HepG2 (cell line): Measurements from ENCODE around the gene TPCN2. TPM values are rescaled to one million over a fixed set of nuclear protein-coding genes. Genes with fewer than 3 reads are reported as not detected.

Source experiments
- ATAD3A ChIP-seq: sonication (generic); formaldehyde crosslinking; IDR thresholded peaks from 2 replicates; pipeline ENCODE4 v1.4.0; 2020; ENCODE audit warnings: missing genetic modification reagents
- ATF2 ChIP-seq: sonication (generic); formaldehyde crosslinking; IDR thresholded peaks from 2 replicates; pipeline ENCODE4 v1.4.0; 2020; ENCODE audit warnings: missing genetic modification reagents
- CCAR2 ChIP-seq: fragments of 200-400 bp; formaldehyde crosslinking; optimal IDR thresholded peaks from 2 replicates; pipeline ENCODE3; 2018; ENCODE audit warnings: low read depth, mild to moderate bottlenecking, low read length, moderate library complexity
- FOXM1 ChIP-seq: sonication (generic); formaldehyde crosslinking; IDR thresholded peaks from 2 replicates; pipeline ENCODE4 v1.5.0; 2020; ENCODE audit warnings: missing genetic modification reagents
- HES4 ChIP-seq: sonication (generic); formaldehyde crosslinking; IDR thresholded peaks from 2 replicates; pipeline ENCODE4 v1.9.0; 2021; ENCODE audit warnings: mild to moderate bottlenecking, missing genetic modification reagents, borderline replicate concordance
- MBNL3 ChIP-seq: fragments of 250-450 bp; sonication (Bioruptor Pico); conservative IDR thresholded peaks from 2 replicates; pipeline ENCODE4 v1.8.0; 2022; ENCODE audit warnings: mild to moderate bottlenecking, inconsistent platforms
- MTF2 ChIP-seq: sonication (generic); formaldehyde crosslinking; IDR thresholded peaks from 2 replicates; pipeline ENCODE4 v1.5.0; 2020; ENCODE audit warnings: missing genetic modification reagents, borderline replicate concordance
- MXD3 ChIP-seq: IDR thresholded peaks from 2 replicates; pipeline ENCODE4 v1.6.1; 2016; ENCODE audit warnings: mild to moderate bottlenecking, missing biosample characterization, missing genetic modification reagents
- NFE2L1 ChIP-seq: sonication (generic); formaldehyde crosslinking; IDR thresholded peaks from 2 replicates; pipeline ENCODE4 v1.4.0; 2020; ENCODE audit warnings: missing genetic modification reagents, mild to moderate bottlenecking, borderline replicate concordance
- NFE2L2 ChIP-seq: fragments of 150-350 bp; IDR thresholded peaks from 2 replicates; pipeline ENCODE4 v1.6.1; 2014; ENCODE audit warnings: low read length
- NR2F2 ChIP-seq: IDR thresholded peaks from 2 replicates; pipeline ENCODE4 v1.6.1; 2012; ENCODE audit warnings: low read depth, inconsistent platforms, borderline replicate concordance
- PHF20 ChIP-seq: sonication (generic); formaldehyde crosslinking; IDR thresholded peaks from 2 replicates; pipeline ENCODE4 v1.5.0; 2020; ENCODE audit warnings: mild to moderate bottlenecking, missing genetic modification reagents
- PTBP1 ChIP-seq: fragments of 200-400 bp; formaldehyde crosslinking; IDR thresholded peaks from 2 replicates; pipeline ENCODE4 v1.6.1; 2018; ENCODE audit warnings: low read length, low read depth; ENCODE audit not compliant: poor library complexity, severe bottlenecking
- SIX4 ChIP-seq: sonication (generic); formaldehyde crosslinking; IDR thresholded peaks from 2 replicates; pipeline ENCODE4 v1.4.0; 2020; ENCODE audit warnings: missing genetic modification reagents
- TCF12 ChIP-seq, 2 experiments: fragments of 450-650 bp in 1 of 2; sonication (generic) in 1 of 2; formaldehyde crosslinking in 1 of 2; IDR thresholded peaks; 2 replicates each; pipeline versions ENCODE4 v1.6.1 to v1.8.0; 2017 to 2022; ENCODE audit warnings: antibody characterized with exemption in 1 of 2, mild to moderate bottlenecking in 1 of 2, missing genetic modification reagents in 1 of 2, moderate library complexity in 1 of 2
- ZBTB10 ChIP-seq: sonication (generic); formaldehyde crosslinking; IDR thresholded peaks from 2 replicates; pipeline ENCODE4 v1.4.0; 2020; ENCODE audit warnings: missing genetic modification reagents, borderline replicate concordance
- ZFP41 ChIP-seq: sonication (generic); formaldehyde crosslinking; IDR thresholded peaks from 2 replicates; pipeline ENCODE4 v1.4.0; 2020; ENCODE audit warnings: mild to moderate bottlenecking, missing genetic modification reagents, borderline replicate concordance
- ZMAT3 ChIP-seq: sonication (generic); formaldehyde crosslinking; conservative IDR thresholded peaks from 2 replicates; pipeline ENCODE4 v1.7.0; 2021; ENCODE audit warnings: missing genetic modification reagents
- ZMAT5 ChIP-seq: sonication (generic); formaldehyde crosslinking; IDR thresholded peaks from 2 replicates; pipeline ENCODE4 v1.5.0; 2020; ENCODE audit warnings: mild to moderate bottlenecking, low read depth, missing genetic modification reagents, borderline replicate concordance
- ZNF33B ChIP-seq: sonication (generic); formaldehyde crosslinking; IDR thresholded peaks from 2 replicates; pipeline ENCODE4 v1.5.1; 2020; ENCODE audit warnings: mild to moderate bottlenecking, missing genetic modification reagents
- ZNF34 ChIP-seq: sonication (generic); formaldehyde crosslinking; IDR thresholded peaks from 2 replicates; pipeline ENCODE4 v1.4.0; 2020; ENCODE audit warnings: mild to moderate bottlenecking, missing genetic modification reagents, borderline replicate concordance
- ZNF44 ChIP-seq: sonication (generic); formaldehyde crosslinking; IDR thresholded peaks from 2 replicates; pipeline ENCODE4 v1.5.1; 2020; ENCODE audit warnings: mild to moderate bottlenecking, missing genetic modification reagents
- ZNF703 ChIP-seq: sonication (generic); formaldehyde crosslinking; IDR thresholded peaks from 2 replicates; pipeline ENCODE4 v1.5.1; 2020; ENCODE audit warnings: missing genetic modification reagents, mild to moderate bottlenecking, moderate library complexity, borderline replicate concordance
- ZNF740 ChIP-seq: sonication (generic); formaldehyde crosslinking; IDR thresholded peaks from 2 replicates; pipeline ENCODE4 v1.4.0; 2020; ENCODE audit warnings: missing genetic modification reagents
- ZNF878 ChIP-seq: sonication (generic); formaldehyde crosslinking; IDR thresholded peaks from 2 replicates; pipeline ENCODE4 v1.8.1; 2023; ENCODE audit warnings: mild to moderate bottlenecking, missing genetic modification reagents, moderate library complexity
- ZSCAN22 ChIP-seq: sonication (generic); formaldehyde crosslinking; IDR thresholded peaks from 2 replicates; pipeline ENCODE4 v1.4.0; 2020; ENCODE audit warnings: mild to moderate bottlenecking, missing genetic modification reagents
- polyA plus RNA-seq, 8 experiments: library from polyadenylated mRNA; depleted of rRNA in 3 of 8; stranded (reverse) in 7 of 8; unstranded in 1 of 8; fragments of >200 nt; fragmentation: Illumina TruSeq in 4 of 8; extraction: Trizol in 4 of 8; gene quantifications; 2 replicates each; pipeline versions ENCODE4 v1.2.1 to v1.2.3, GENCODE V29; 2011 to 2016; ENCODE audit warnings: low read depth in 4 of 8, missing spikeins in 1 of 8, mixed read lengths in 1 of 8; ENCODE audit not compliant: insufficient read depth in 1 of 8
- total RNA-seq, 5 experiments: library from RNA; depleted of rRNA; stranded (reverse); fragments of >200 nt; fragmentation: Illumina TruSeq; extraction: Trizol; gene quantifications; 2 replicates each; pipeline ENCODE4 v1.2.3, GENCODE V29; 2016; ENCODE audit warnings: low read depth in 1 of 5

The TPCN2 gene
- total and polyA plus RNA-seq, 2 of the 13 experiments (the other 11 are each of a cell fraction or from before 2014, with no cell fraction given), result 5.6 to 5.9 TPM

GRCh38 chr11:69122630-69123431 lies 74.1 kb downstream of the TPCN2 start (continued):
- no peak for TF ChIP-seq PHF20 (CRISPR knock-in tag)
- no peak for TF ChIP-seq SIX4 (CRISPR knock-in tag)
- TF ChIP-seq ZNF703 (CRISPR knock-in tag), result no peak
- TF ChIP-seq CCAR2, result no peak
- no peak for TF ChIP-seq FOXM1 (CRISPR knock-in tag)
- no peak for TF ChIP-seq PTBP1
- no peak for TF ChIP-seq NFE2L1 (CRISPR knock-in tag)
- no peak for TF ChIP-seq NR2F2
- no peak for TF ChIP-seq ZSCAN22 (CRISPR knock-in tag)
- TF ChIP-seq ZFP41 (CRISPR knock-in tag), result no peak
- TF ChIP-seq NFE2L2, result no peak
- no peak for TF ChIP-seq MBNL3 (CRISPR knock-in tag)
- TF ChIP-seq ZNF44 (CRISPR knock-in tag), result no peak
- TF ChIP-seq ZMAT5 (CRISPR knock-in tag), result no peak
- TF ChIP-seq ZNF34 (CRISPR knock-in tag), result no peak
- TF ChIP-seq MTF2, result no peak
- no peak for TF ChIP-seq HES4 (CRISPR knock-in tag)
- 0 out of 2 replicates have a peak, but pooled peaks have one; percentile 57 for TF ChIP-seq ATF2 (CRISPR knock-in tag)
- no peak for TF ChIP-seq ZNF33B (CRISPR knock-in tag)
- no peak for TF ChIP-seq ZMAT3 (CRISPR knock-in tag)
- TF ChIP-seq MXD3, result no peak
- TF ChIP-seq TCF12 (IDR thresholded peaks at IDR 0.05), result no peak
- no peak for TF ChIP-seq TCF12 (CRISPR knock-in tag; IDR thresholded peaks at IDR 0.05)
- TF ChIP-seq ZNF740 (CRISPR knock-in tag), result no peak
- no peak for TF ChIP-seq ATAD3A (CRISPR knock-in tag)
- TF ChIP-seq ZNF878 (CRISPR knock-in tag), result no peak
- no peak; the same call in 1 of the 2 replicates for TF ChIP-seq ZBTB10
